ENCODE measurements around the gene IQSEC2. TPM values are rescaled to one million over a fixed set of nuclear protein-coding genes. Genes with fewer than 3 reads are reported as not detected.

The IQSEC2 gene
- total and polyA plus RNA-seq, 3 donors from 2014 or later, result 15.6 to 19.9 (median 19.3) TPM

DNA sequence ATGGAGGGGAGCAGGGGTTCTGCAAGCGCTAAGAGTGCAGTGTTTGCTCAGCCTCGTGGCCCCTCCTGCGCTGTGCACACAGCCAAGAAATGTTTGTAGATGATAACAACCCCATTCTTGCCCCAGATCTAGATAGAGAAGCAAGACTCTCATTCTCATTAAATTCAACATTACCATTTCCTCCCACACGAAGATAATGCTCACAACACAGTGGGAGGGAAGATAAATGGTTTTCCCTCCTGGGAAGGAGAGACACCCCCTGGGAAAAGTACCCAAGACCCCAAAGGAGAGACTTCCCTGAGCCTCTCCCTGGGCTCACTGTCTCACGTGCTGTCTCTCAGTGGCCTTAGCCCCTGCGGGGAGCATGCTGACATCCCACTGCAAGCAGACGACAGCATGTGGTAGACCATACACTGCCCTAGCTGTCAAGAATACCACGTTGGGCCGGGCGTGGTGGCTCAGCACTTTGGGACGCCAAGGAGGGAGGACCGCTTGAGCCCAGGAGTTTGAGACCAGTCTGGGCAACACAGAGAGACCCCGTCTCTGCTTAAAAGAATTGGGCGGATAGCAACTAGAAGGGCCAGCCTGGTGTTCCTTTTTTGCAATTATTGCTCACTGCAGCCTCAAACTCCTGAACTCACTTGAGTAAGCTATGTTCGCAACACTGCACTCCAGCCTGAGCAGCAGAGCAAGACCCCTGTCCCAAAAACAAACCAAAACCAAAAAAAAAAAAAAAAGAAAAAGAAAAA, 34.9 kb upstream of the IQSEC2 start:
- no peaks in the 10 kb centered on the region for H3K36me3 ChIP-seq (ENCODE audit: low read depth, missing control alignments)
- TF ChIP-seq, protein P1, sequence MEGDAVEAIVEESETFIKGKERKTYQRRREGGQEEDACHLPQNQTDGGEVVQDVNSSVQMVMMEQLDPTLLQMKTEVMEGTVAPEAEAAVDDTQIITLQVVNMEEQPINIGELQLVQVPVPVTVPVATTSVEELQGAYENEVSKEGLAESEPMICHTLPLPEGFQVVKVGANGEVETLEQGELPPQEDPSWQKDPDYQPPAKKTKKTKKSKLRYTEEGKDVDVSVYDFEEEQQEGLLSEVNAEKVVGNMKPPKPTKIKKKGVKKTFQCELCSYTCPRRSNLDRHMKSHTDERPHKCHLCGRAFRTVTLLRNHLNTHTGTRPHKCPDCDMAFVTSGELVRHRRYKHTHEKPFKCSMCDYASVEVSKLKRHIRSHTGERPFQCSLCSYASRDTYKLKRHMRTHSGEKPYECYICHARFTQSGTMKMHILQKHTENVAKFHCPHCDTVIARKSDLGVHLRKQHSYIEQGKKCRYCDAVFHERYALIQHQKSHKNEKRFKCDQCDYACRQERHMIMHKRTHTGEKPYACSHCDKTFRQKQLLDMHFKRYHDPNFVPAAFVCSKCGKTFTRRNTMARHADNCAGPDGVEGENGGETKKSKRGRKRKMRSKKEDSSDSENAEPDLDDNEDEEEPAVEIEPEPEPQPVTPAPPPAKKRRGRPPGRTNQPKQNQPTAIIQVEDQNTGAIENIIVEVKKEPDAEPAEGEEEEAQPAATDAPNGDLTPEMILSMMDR (IDR thresholded peaks at IDR 0.05), result no peak
- no peaks in the 10 kb centered on the region for H3K9me3 ChIP-seq
- WGBS, 2 donors, result 74 to 77% methylated on average over 5 to 11 of the region's 15 CpGs
- intact Hi-C loops (cut with DNase I; ENCODE audit: low total_unique reads), result no loop called here
- H3K4me3 ChIP-seq, result no peak overlapping the region
- no peaks in the 10 kb centered on the region for H3K4me1 ChIP-seq
- no peaks in the 10 kb centered on the region for H3K27me3 ChIP-seq
- no peak overlapping the region for H3K27ac ChIP-seq
- DNase-seq, result no peak

- Histone ChIP-seq H3K9me3 (no peaks in the 10 kb centered on the region), H3K4me3 (no peak overlapping the region), H3K27me3 (no peaks in the 10 kb centered on the region), H3K27ac (no peak overlapping the region), H3K36me3 (ENCODE audit: low read depth, missing control alignments) (no peaks in the 10 kb centered on the region), H3K4me1 (no peaks in the 10 kb centered on the region)
- TF ChIP-seq POLR2A (IDR thresholded peaks at IDR 0.05), result no peak
- TF ChIP-seq, protein P1 (IDR thresholded peaks at IDR 0.05), result no peak
- WGBS, 2 donors, result 80 to 86% methylated on average over 5 of the region's 5 CpGs
- DNase-seq, result no peak
- intact Hi-C loops (cut with DNase I; ENCODE audit: low total_unique reads), result no loop called here
Observed at GRCh38 chrX:53313728-53314105, 32.3 kb upstream of the IQSEC2 start.

DNA sequence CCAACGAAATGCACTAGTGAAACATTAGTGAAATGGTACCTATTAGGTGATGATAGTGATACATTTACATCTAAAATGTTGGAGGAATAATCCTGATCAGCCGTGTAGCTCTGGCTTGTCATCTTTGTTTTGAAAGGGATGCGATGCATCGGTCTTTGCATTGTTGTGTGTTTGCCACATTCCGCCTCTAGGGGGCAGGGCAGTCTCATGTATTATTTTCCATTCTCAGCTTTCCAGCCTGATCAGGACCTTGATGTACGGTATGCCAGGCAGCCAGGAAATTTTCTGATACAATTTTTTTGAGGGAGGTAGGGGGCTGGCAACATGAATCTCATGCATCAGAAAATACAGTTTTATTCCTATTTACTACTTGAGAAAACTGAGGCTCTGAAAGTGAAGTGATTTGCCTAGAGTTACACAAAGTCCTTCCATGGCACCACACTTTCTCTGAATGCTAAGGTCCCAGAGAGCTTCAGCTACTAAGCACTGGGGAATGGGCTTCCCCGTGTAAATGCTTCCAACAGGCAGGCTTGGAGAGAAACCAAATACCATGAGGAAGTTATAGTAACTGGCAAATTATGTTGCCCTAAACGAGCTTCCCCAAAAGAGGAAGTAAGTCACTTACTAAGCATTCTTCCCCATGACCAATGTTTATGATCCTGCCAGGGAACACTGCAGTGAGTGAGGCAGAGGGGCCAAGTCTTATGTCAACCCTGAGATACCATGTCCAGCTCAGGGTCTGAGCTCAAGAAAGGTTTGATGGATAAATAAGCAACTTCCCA, 31.8 kb upstream of the IQSEC2 start:
- 13 to 19% methylated on average over 8 of the region's 8 CpGs for WGBS, 2 donors
- H3K9me3 ChIP-seq, result no peaks in the 10 kb centered on the region
- no peak overlapping the region for H3K27ac ChIP-seq
- TF ChIP-seq, protein P1 (IDR thresholded peaks at IDR 0.05), result peak; percentile 58 to 71 (median 70)
- TF ChIP-seq POLR2A (IDR thresholded peaks at IDR 0.05), result no peak
- H3K4me1 ChIP-seq, result no peaks in the 10 kb centered on the region
- H3K4me3 ChIP-seq, result no peak overlapping the region
- peak; percentile 72 for DNase-seq
- H3K36me3 ChIP-seq (ENCODE audit: low read depth, missing control alignments), result no peaks in the 10 kb centered on the region
- no peaks in the 10 kb centered on the region for H3K27me3 ChIP-seq
- intact Hi-C loops (cut with DNase I; ENCODE audit: low total_unique reads), result no loop called here

DNA sequence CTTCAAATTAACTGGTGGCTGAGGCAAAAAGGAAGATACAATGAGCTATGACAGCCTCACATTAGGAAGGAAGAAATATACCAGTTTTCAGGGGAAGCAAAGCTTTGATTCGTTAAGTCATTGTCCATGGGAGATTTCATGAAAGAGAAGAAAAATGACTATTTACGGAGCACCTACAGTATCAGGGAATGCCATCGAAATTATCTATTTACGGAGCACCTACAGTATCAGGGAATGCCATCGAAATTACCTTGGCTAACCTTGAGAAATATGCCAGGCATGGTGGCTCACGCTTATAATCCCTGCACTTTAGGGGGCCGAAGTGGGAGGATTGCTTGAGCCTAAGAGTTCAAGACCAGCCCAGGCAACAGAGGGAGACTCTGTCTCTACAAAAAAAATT, 28.5 kb upstream of the IQSEC2 start:
- intact Hi-C loops (cut with DNase I; ENCODE audit: low total_unique reads), result no loop called here
- TF ChIP-seq, protein P1 (IDR thresholded peaks at IDR 0.05), result no peak
- TF ChIP-seq POLR2A (IDR thresholded peaks at IDR 0.05), result no peak
- 88 to 93% methylated on average over 6 to 7 of the region's 7 CpGs for WGBS, 2 donors

More for the DNA sequence above, 28.5 kb upstream of the IQSEC2 start:
- no peaks in the 10 kb centered on the region for H3K9me3 ChIP-seq
- no peaks in the 10 kb centered on the region for H3K4me1 ChIP-seq
- H3K27ac ChIP-seq, result no peak overlapping the region
- no peak for DNase-seq
- no peak overlapping the region for H3K4me3 ChIP-seq
- H3K36me3 ChIP-seq (ENCODE audit: low read depth, missing control alignments), result no peaks in the 10 kb centered on the region
- no peaks in the 10 kb centered on the region for H3K27me3 ChIP-seq
